ENCODE measurements around the gene LAMA2.

DNA sequence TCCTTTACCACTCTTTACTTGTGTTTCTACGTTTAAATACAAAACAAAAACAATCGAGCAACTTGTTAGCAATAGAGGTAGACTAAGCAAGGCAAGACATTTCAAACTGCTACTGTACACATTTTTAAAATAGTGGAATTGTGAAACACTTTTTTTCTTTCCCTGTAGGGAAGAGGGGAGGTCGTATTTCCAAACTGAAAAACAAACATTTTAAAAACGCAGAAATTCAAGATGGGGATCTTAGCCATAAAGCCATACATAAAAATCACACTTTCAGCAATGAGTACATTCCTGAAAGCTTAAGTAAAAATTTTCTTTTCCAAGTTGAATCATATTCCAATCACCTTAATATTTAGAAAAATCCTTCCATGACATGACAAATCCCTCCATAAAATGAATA is 267.6 kb downstream of the LAMA2 start:
- TF ChIP-seq, protein P1, sequence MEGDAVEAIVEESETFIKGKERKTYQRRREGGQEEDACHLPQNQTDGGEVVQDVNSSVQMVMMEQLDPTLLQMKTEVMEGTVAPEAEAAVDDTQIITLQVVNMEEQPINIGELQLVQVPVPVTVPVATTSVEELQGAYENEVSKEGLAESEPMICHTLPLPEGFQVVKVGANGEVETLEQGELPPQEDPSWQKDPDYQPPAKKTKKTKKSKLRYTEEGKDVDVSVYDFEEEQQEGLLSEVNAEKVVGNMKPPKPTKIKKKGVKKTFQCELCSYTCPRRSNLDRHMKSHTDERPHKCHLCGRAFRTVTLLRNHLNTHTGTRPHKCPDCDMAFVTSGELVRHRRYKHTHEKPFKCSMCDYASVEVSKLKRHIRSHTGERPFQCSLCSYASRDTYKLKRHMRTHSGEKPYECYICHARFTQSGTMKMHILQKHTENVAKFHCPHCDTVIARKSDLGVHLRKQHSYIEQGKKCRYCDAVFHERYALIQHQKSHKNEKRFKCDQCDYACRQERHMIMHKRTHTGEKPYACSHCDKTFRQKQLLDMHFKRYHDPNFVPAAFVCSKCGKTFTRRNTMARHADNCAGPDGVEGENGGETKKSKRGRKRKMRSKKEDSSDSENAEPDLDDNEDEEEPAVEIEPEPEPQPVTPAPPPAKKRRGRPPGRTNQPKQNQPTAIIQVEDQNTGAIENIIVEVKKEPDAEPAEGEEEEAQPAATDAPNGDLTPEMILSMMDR (IDR thresholded peaks at IDR 0.05), result no peak
- TF ChIP-seq POLR2A (IDR thresholded peaks at IDR 0.05), result no peak
